Trophoblast cell (in vitro differentiated cells and primary cell): ENCODE results near the gene PDCD6IP.

Experiments
- DNase-seq, 2 donors: peaks; one replicate each; pipeline ENCODE4 v3.0.0-alpha.2; 2016
- H2AFZ ChIP-seq: 2 replicates; pipeline ENCODE4 v1.6.1; 2013; ENCODE audit warnings: low read length, moderate library complexity, mild to moderate bottlenecking; ENCODE audit not compliant: insufficient read depth, poor library complexity
- H2AK5ac ChIP-seq: 2 replicates; pipeline ENCODE4 v1.6.1; 2013; ENCODE audit warnings: mild to moderate bottlenecking, low read length
- H2BK120ac ChIP-seq: 2 replicates; pipeline ENCODE4 v1.6.1; 2013; ENCODE audit warnings: low read length, mild to moderate bottlenecking, moderate library complexity; ENCODE audit not compliant: insufficient read depth, poor library complexity
- H2BK12ac ChIP-seq: 2 replicates; pipeline ENCODE4 v1.6.1; 2013; ENCODE audit warnings: mild to moderate bottlenecking, low read length, moderate library complexity
- H2BK5ac ChIP-seq: 2 replicates; pipeline ENCODE4 v1.6.1; 2013; ENCODE audit warnings: low read length, low read depth, moderate library complexity, mild to moderate bottlenecking; ENCODE audit not compliant: poor library complexity
- H3K14ac ChIP-seq: 2 replicates; pipeline ENCODE4 v1.6.1; 2013; ENCODE audit warnings: mild to moderate bottlenecking, low read length
- H3K18ac ChIP-seq: 2 replicates; pipeline ENCODE4 v1.6.1; 2013; ENCODE audit warnings: mild to moderate bottlenecking, low read length
- H3K23ac ChIP-seq: 2 replicates; pipeline ENCODE4 v1.6.1; 2013; ENCODE audit warnings: low read length
- H3K27ac ChIP-seq: 2 replicates; pipeline ENCODE4 v1.5.1; 2013; ENCODE audit warnings: low read depth, mild to moderate bottlenecking, inconsistent platforms, low read length, moderate library complexity
- H3K27me3 ChIP-seq: 2 replicates; pipeline ENCODE4 v1.6.1; 2013; ENCODE audit warnings: inconsistent platforms, mild to moderate bottlenecking, low read length, moderate library complexity; ENCODE audit not compliant: insufficient read depth
- H3K36me3 ChIP-seq, 2 experiments: 1 replicate in 1 of 2; 2 replicates in 1 of 2; pipeline ENCODE4 v1.6.1; 2013; ENCODE audit warnings: low read length in 2 of 2, mild to moderate bottlenecking in 2 of 2, moderate library complexity in 1 of 2; ENCODE audit not compliant: insufficient read depth in 2 of 2, control insufficient read depth in 1 of 2
- H3K4ac ChIP-seq: 2 replicates; pipeline ENCODE4 v1.6.1; 2013; ENCODE audit warnings: low read depth, mild to moderate bottlenecking, low read length, moderate library complexity
- H3K4me1 ChIP-seq, 2 experiments: 1 replicate in 1 of 2; 2 replicates in 1 of 2; pipeline ENCODE4 v1.6.1; 2013; ENCODE audit warnings: low read length in 2 of 2, mild to moderate bottlenecking in 2 of 2, moderate library complexity in 1 of 2; ENCODE audit not compliant: insufficient read depth in 2 of 2, control insufficient read depth in 1 of 2
- H3K4me2 ChIP-seq: 2 replicates; pipeline ENCODE4 v1.6.1; 2013; ENCODE audit warnings: inconsistent platforms, mild to moderate bottlenecking, low read length, moderate library complexity
- H3K4me3 ChIP-seq: 2 replicates; pipeline ENCODE4 v1.5.1; 2013; ENCODE audit warnings: mild to moderate bottlenecking, low read depth, low read length, inconsistent platforms
- H3K79me1 ChIP-seq: one replicate; pipeline ENCODE4 v1.6.1; 2013; ENCODE audit warnings: low read length
- H3K79me2 ChIP-seq: 2 replicates; pipeline ENCODE4 v1.6.1; 2013; ENCODE audit warnings: low read length, mild to moderate bottlenecking; ENCODE audit not compliant: control insufficient read depth, insufficient read depth, poor library complexity
- H3K9ac ChIP-seq: 2 replicates; pipeline ENCODE4 v1.6.1; 2013; ENCODE audit warnings: mild to moderate bottlenecking, low read length
- H3K9me3 ChIP-seq: 2 replicates; pipeline ENCODE4 v1.6.1; 2013; ENCODE audit warnings: low read depth, mild to moderate bottlenecking, control low read depth, inconsistent platforms, low read length; ENCODE audit not compliant: insufficient read depth
- H4K12ac ChIP-seq: 2 replicates; pipeline ENCODE4 v1.6.1; 2013; ENCODE audit warnings: low read depth, mild to moderate bottlenecking, low read length, moderate library complexity
- H4K8ac ChIP-seq: 2 replicates; pipeline ENCODE4 v1.6.1; 2013; ENCODE audit warnings: low read depth, mild to moderate bottlenecking, low read length, moderate library complexity
- H4K91ac ChIP-seq: one replicate; pipeline ENCODE4 v1.6.1; 2013; ENCODE audit warnings: low read depth, mild to moderate bottlenecking, low read length, moderate library complexity
- WGBS: extraction: QIAGEN DNeasy Blood & Tissue Kit; methylation state at CpG from one replicate; pipeline ENCODE4 v1.1.7; 2013; ENCODE audit warnings: missing lambda C conversion rate; ENCODE audit not compliant: insufficient read length, insufficient coverage; ENCODE audit errors: extremely low coverage; 5-methylcytosine and 5-hydroxymethylcytosine counted together

The PDCD6IP gene

GRCh38 chr3:33790091-33790490, 8.3 kb upstream of the PDCD6IP start:
- Histone ChIP-seq H4K8ac (no peak overlapping the region), H3K9me3 (no peaks in the 10 kb centered on the region), H3K27ac (no peak overlapping the region), H2BK120ac (no peak overlapping the region), H4K12ac (no peak overlapping the region), H3K36me3 (no peaks in the 10 kb centered on the region), H2BK12ac (no peak overlapping the region), H3K14ac (no peak overlapping the region), H3K4me3 (no peak overlapping the region), H2AK5ac (no peak overlapping the region), H4K91ac (no peak overlapping the region), H3K4me1 (peaks cover 0 to 2% of the 10 kb centered on the region in 2 experiments), H3K9ac (no peak overlapping the region), H3K4ac (no peak overlapping the region), H3K18ac (no peak overlapping the region), H3K4me2 (no peak overlapping the region), H3K27me3 (no peaks in the 10 kb centered on the region), H3K79me1 (no peaks in the 10 kb centered on the region), H3K79me2 (no peaks in the 10 kb centered on the region), H2BK5ac (no peak overlapping the region), H2AFZ (no peak overlapping the region), H3K23ac (no peak overlapping the region)
- WGBS: no CpG with 5 or more reads among the region's 3 CpGs
- no peak for DNase-seq

DNA sequence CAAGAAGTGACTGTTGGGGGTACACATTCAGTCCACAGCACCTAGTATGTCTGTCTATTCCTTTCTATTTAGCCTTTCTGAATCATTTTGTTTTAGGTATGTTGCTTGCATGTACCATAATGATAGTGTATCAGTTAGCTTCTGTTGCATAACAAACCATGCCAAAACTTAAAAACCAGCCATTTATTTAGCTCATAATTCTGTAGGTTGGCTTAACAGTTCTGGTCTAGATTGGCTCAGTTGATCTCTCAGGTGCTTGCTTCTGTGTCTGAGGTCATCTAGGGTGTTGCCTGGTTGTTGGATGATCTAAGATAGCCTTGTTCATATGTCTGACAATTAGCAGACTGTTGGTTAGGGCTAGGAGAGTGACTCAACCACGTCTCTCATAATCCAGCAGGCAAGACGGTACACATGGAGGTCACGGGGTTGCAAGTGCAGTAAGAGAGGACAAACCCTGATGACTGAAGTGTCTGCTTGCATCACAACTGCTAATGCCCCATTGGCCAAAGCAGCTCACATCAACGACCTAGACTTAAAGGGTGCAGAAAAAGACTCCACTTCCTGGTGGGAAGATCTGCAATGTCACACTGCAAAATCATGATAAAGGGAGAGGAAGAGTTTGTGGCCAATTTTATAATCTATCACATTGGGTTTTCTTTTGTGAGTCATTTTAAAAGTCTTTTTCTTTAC, 6.8 kb upstream of the PDCD6IP start:
- DNase-seq: peak; percentile 60 to 75
- Histone ChIP-seq H3K27ac (no peak overlapping the region), H3K9me3 (no peaks in the 10 kb centered on the region), H3K79me1 (no peaks in the 10 kb centered on the region), H3K23ac (no peak overlapping the region), H2AFZ (no peak overlapping the region), H2AK5ac (no peak overlapping the region), H3K79me2 (no peaks in the 10 kb centered on the region), H3K4me2 (no peak overlapping the region), H4K12ac (no peak overlapping the region), H3K4ac (no peak overlapping the region), H3K4me3 (no peak overlapping the region), H3K4me1 (peaks cover 0 to 2% of the 10 kb centered on the region in 2 experiments), H3K9ac (no peak overlapping the region), H2BK12ac (no peak overlapping the region), H3K18ac (no peak overlapping the region), H4K8ac (no peak overlapping the region), H3K27me3 (no peaks in the 10 kb centered on the region), H2BK120ac (no peak overlapping the region), H3K14ac (no peak overlapping the region), H4K91ac (no peak overlapping the region), H3K36me3 (no peaks in the 10 kb centered on the region), H2BK5ac (no peak overlapping the region)
- no CpG with 5 or more reads among the region's 4 CpGs for WGBS

DNA sequence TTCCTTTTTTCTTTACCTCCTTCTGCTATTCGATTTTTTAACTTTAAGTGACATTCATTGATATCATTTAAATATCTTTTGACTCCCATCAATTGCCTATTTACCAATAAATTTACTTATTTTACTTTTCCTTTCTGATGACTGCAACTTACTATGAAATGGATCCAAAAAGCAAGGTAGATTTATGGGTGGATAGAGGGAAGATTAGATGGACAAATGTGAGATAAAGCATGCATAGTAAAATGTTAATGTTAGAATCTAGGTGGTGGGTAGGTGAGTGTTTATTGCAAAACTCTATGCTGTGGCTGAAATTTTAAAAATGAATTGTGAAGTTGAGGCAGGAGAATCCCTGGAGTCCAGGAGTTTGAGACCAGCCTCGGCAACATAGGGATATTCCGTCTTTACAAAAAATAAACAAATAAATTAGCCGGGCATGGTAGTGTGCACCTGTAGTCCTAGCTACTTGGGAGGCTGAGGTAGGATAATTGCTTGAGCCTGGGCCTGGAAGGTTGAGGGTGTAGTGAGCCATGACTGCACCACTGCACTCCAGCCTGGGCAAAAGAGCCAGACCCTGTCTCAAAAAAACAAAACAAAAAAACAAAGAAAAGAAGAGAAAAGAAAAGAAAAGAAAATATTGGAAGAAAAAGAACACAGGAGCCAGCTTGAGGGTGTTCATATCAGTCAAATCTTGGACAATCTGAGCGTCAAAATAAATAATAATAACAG, 6.1 kb upstream of the PDCD6IP start:
- no peak overlapping the region for H3K9ac ChIP-seq
- H3K4me2 ChIP-seq: no peak overlapping the region
- no peak overlapping the region for H2AK5ac ChIP-seq
- no peak overlapping the region for H2AFZ ChIP-seq
- H3K23ac ChIP-seq: no peak overlapping the region
- peaks cover 0 to under 1% of the 10 kb centered on the region in 2 experiments for H3K4me1 ChIP-seq
- no peaks in the 10 kb centered on the region for H3K27me3 ChIP-seq
- H3K4me3 ChIP-seq: no peak overlapping the region
- H3K18ac ChIP-seq: no peak overlapping the region
- WGBS: no CpG with 5 or more reads among the region's 5 CpGs
- no peak overlapping the region for H2BK120ac ChIP-seq
- H3K79me1 ChIP-seq: no peaks in the 10 kb centered on the region
- H3K27ac ChIP-seq: no peak overlapping the region
- no peak overlapping the region for H3K14ac ChIP-seq
- H4K12ac ChIP-seq: no peak overlapping the region
- no peak overlapping the region for H4K8ac ChIP-seq
- H3K79me2 ChIP-seq: no peaks in the 10 kb centered on the region
- H4K91ac ChIP-seq: no peak overlapping the region
- H2BK12ac ChIP-seq: no peak overlapping the region
- no peaks in the 10 kb centered on the region for H3K9me3 ChIP-seq
- DNase-seq: no peak
- H3K36me3 ChIP-seq: no peaks in the 10 kb centered on the region
- H3K4ac ChIP-seq: no peak overlapping the region
- H2BK5ac ChIP-seq: no peak overlapping the region

DNA sequence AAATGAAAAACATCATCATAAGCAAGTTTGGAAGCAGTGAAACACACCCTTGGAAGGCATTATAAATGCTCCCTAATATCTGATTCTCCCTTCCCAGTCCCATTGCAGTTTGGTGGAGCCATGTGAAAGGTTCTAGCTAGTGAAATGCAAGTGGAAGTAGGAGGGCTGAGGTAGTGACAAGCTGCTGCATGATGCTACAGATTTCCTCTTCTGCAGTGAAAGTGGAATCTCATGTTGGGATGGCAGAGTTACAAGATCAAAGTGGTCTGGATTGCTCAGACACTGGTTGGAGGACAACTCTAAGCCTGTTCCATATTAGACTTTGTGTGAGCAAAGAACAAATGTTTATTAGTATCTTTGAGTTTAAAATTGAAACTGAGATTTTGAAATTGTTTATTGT, 3.3 kb upstream of the PDCD6IP start:
- Histone ChIP-seq H3K14ac (no peak overlapping the region), H2AFZ (no peak overlapping the region)

More for the DNA sequence above, 3.3 kb upstream of the PDCD6IP start:
- Histone ChIP-seq H3K9me3 (no peaks in the 10 kb centered on the region), H4K12ac (no peak overlapping the region), H2BK120ac (no peak overlapping the region), H3K4me2 (no peak overlapping the region), H3K23ac (no peak overlapping the region), H4K91ac (no peak overlapping the region), H3K4me3 (no peak overlapping the region), H3K9ac (no peak overlapping the region), H3K27me3 (no peaks in the 10 kb centered on the region), H2BK12ac (no peak overlapping the region), H3K27ac (no peak overlapping the region), H3K18ac (no peak overlapping the region), H3K4me1 (no peaks in the 10 kb centered on the region), H4K8ac (no peak overlapping the region), H2AK5ac (no peak overlapping the region), H3K36me3 (no peaks in the 10 kb centered on the region), H3K79me1 (peaks cover 4% of the 10 kb centered on the region), H2BK5ac (no peak overlapping the region), H3K4ac (no peak overlapping the region), H3K79me2 (peaks cover 7% of the 10 kb centered on the region)
- no peak for DNase-seq
